ENCODE results near the gene THAP4.

Gene THAP4

GRCh38 chr2:241639385-241639784 is 2.4 kb upstream of the THAP4 start:
- Histone ChIP-seq H3K4ac (ENCODE audit: low read depth, low read length) (no peak overlapping the region), H3K27me3 (ENCODE audit: insufficient read depth, low read length, poor library complexity) (no peaks in the 10 kb centered on the region), H2BK5ac (ENCODE audit: low read length) (no peak overlapping the region), H2AK5ac (ENCODE audit: low read length) (no peak overlapping the region), H3K9ac (ENCODE audit: low read length) (no peak overlapping the region), H3K18ac (ENCODE audit: low read length) (no peak overlapping the region), H3K79me1 (ENCODE audit: low read length) (peaks cover 24% of the 10 kb centered on the region), H3K4me3 (ENCODE audit: low read length) (no peak overlapping the region), H3K23ac (ENCODE audit: low read length) (no peak overlapping the region), H2BK120ac (ENCODE audit: low read depth, low read length) (no peak overlapping the region), H3K27ac (ENCODE audit: low read depth, low read length) (no peak overlapping the region), H3K56ac (ENCODE audit: low read length) (no peak overlapping the region), H2BK15ac (replicated peaks; ENCODE audit: low read depth) (no peak overlapping the region), H3K4me2 (ENCODE audit: low read length) (no peak overlapping the region), H3K36me3 (ENCODE audit: control insufficient read depth, insufficient read depth, low read length) (no peaks in the 10 kb centered on the region), H3K4me1 (ENCODE audit: control insufficient read depth, low read depth, low read length) (no peaks in the 10 kb centered on the region), H4K8ac (ENCODE audit: low read depth, low read length) (no peak overlapping the region), H3K79me2 (ENCODE audit: control insufficient read depth, insufficient read depth, low read length) (peaks cover 67% of the 10 kb centered on the region), H4K5ac (ENCODE audit: low read length) (no peak overlapping the region)
- no CpG with 5 or more reads among the region's 7 CpGs for WGBS (ENCODE audit: extremely low coverage, insufficient coverage, low lambda C conversion rate)
- peak; percentile 27 for DNase-seq

- no peak overlapping the region for H3K4me2 ChIP-seq (ENCODE audit: low read length)
- WGBS (ENCODE audit: extremely low coverage, insufficient coverage, low lambda C conversion rate) = no CpG with 5 or more reads among the region's 14 CpGs
- no peak overlapping the region for H3K56ac ChIP-seq (ENCODE audit: low read length)
- H2BK15ac ChIP-seq (replicated peaks; ENCODE audit: low read depth) = no peak overlapping the region
- H3K79me1 ChIP-seq (ENCODE audit: low read length) = peaks cover 27% of the 10 kb centered on the region
- no peak overlapping the region for H4K8ac ChIP-seq (ENCODE audit: low read depth, low read length)
- H2BK5ac ChIP-seq (ENCODE audit: low read length) = no peak overlapping the region
- H2BK120ac ChIP-seq (ENCODE audit: low read depth, low read length) = no peak overlapping the region
- no peak overlapping the region for H3K18ac ChIP-seq (ENCODE audit: low read length)
- H2AK5ac ChIP-seq (ENCODE audit: low read length) = no peak overlapping the region
- no peaks in the 10 kb centered on the region for H3K36me3 ChIP-seq (ENCODE audit: control insufficient read depth, insufficient read depth, low read length)
- H3K4ac ChIP-seq (ENCODE audit: low read depth, low read length) = no peak overlapping the region
- no peak overlapping the region for H3K9ac ChIP-seq (ENCODE audit: low read length)
- H3K27ac ChIP-seq (ENCODE audit: low read depth, low read length) = no peak overlapping the region
- no peaks in the 10 kb centered on the region for H3K4me1 ChIP-seq (ENCODE audit: control insufficient read depth, low read depth, low read length)
- peaks cover 66% of the 10 kb centered on the region for H3K79me2 ChIP-seq (ENCODE audit: control insufficient read depth, insufficient read depth, low read length)
- H3K27me3 ChIP-seq (ENCODE audit: insufficient read depth, low read length, poor library complexity) = no peaks in the 10 kb centered on the region
- H4K5ac ChIP-seq (ENCODE audit: low read length) = no peak overlapping the region
- DNase-seq = no peak
- no peak overlapping the region for H3K4me3 ChIP-seq (ENCODE audit: low read length)
- no peak overlapping the region for H3K23ac ChIP-seq (ENCODE audit: low read length)
Observed at GRCh38 chr2:241638940-241639339, 2.0 kb upstream of the THAP4 start.

- H3K4me3 ChIP-seq (ENCODE audit: low read length) = peak overlapping the region; percentile 86
- no peak overlapping the region for H2BK15ac ChIP-seq (replicated peaks; ENCODE audit: low read depth)
- peaks cover 60% of the 10 kb centered on the region for H3K79me2 ChIP-seq (ENCODE audit: control insufficient read depth, insufficient read depth, low read length)
- H2BK120ac ChIP-seq (ENCODE audit: low read depth, low read length) = no peak overlapping the region
- no peak overlapping the region for H4K5ac ChIP-seq (ENCODE audit: low read length)
- peak overlapping the region; percentile 26 for H3K4ac ChIP-seq (ENCODE audit: low read depth, low read length)
- H3K56ac ChIP-seq (ENCODE audit: low read length) = peak overlapping the region; percentile 95
- H3K9ac ChIP-seq (ENCODE audit: low read length) = peak overlapping the region; percentile 92
- peak overlapping the region; percentile 21 for H3K18ac ChIP-seq (ENCODE audit: low read length)
- H3K23ac ChIP-seq (ENCODE audit: low read length) = peak overlapping the region; percentile 66
- peaks cover 28% of the 10 kb centered on the region for H3K79me1 ChIP-seq (ENCODE audit: low read length)
- peaks cover 1% of the 10 kb centered on the region for H3K36me3 ChIP-seq (ENCODE audit: control insufficient read depth, insufficient read depth, low read length)
- H2BK5ac ChIP-seq (ENCODE audit: low read length) = no peak overlapping the region
- WGBS (ENCODE audit: extremely low coverage, insufficient coverage, low lambda C conversion rate) = no CpG with 5 or more reads among the region's 67 CpGs
- H2AK5ac ChIP-seq (ENCODE audit: low read length) = no peak overlapping the region
- no peak overlapping the region for H4K8ac ChIP-seq (ENCODE audit: low read depth, low read length)
- H3K4me1 ChIP-seq (ENCODE audit: control insufficient read depth, low read depth, low read length) = no peaks in the 10 kb centered on the region
- no peak for DNase-seq
- peak overlapping the region; percentile 82 for H3K27ac ChIP-seq (ENCODE audit: low read depth, low read length)
- peak overlapping the region; percentile 67 for H3K4me2 ChIP-seq (ENCODE audit: low read length)
- H3K27me3 ChIP-seq (ENCODE audit: insufficient read depth, low read length, poor library complexity) = no peaks in the 10 kb centered on the region
Observed at GRCh38 chr2:241637795-241638660, 1.1 kb upstream of the THAP4 start.

GRCh38 chr2:241636182-241637017 is 558 bp downstream of the THAP4 start:
- peaks cover 53% of the 10 kb centered on the region for H3K79me2 ChIP-seq (ENCODE audit: control insufficient read depth, insufficient read depth, low read length)
- H3K4ac ChIP-seq (ENCODE audit: low read depth, low read length) = no peak overlapping the region
- peak overlapping the region; percentile 96 for H3K27ac ChIP-seq (ENCODE audit: low read depth, low read length)
- peak overlapping the region; percentile 93 for H3K56ac ChIP-seq (ENCODE audit: low read length)
- no peak overlapping the region for H4K5ac ChIP-seq (ENCODE audit: low read length)
- H3K4me2 ChIP-seq (ENCODE audit: low read length) = peak overlapping the region; percentile 76
- H3K9ac ChIP-seq (ENCODE audit: low read length) = peak overlapping the region; percentile 80
- H3K79me1 ChIP-seq (ENCODE audit: low read length) = peaks cover 27% of the 10 kb centered on the region
- DNase-seq = peak; percentile 58
- no peak overlapping the region for H2AK5ac ChIP-seq (ENCODE audit: low read length)
- no peak overlapping the region for H2BK120ac ChIP-seq (ENCODE audit: low read depth, low read length)
- no peak overlapping the region for H3K23ac ChIP-seq (ENCODE audit: low read length)
- peaks cover 6% of the 10 kb centered on the region for H3K36me3 ChIP-seq (ENCODE audit: control insufficient read depth, insufficient read depth, low read length)
- H2BK5ac ChIP-seq (ENCODE audit: low read length) = no peak overlapping the region
- WGBS (ENCODE audit: extremely low coverage, insufficient coverage, low lambda C conversion rate) = no CpG with 5 or more reads among the region's 97 CpGs
- H3K27me3 ChIP-seq (ENCODE audit: insufficient read depth, low read length, poor library complexity) = no peaks in the 10 kb centered on the region
- no peak overlapping the region for H2BK15ac ChIP-seq (replicated peaks; ENCODE audit: low read depth)
- H3K18ac ChIP-seq (ENCODE audit: low read length) = peak overlapping the region; percentile 75
- peak overlapping the region; percentile 87 for H4K8ac ChIP-seq (ENCODE audit: low read depth, low read length)
- peak overlapping the region; percentile 65 for H3K4me3 ChIP-seq (ENCODE audit: low read length)
- no peaks in the 10 kb centered on the region for H3K4me1 ChIP-seq (ENCODE audit: control insufficient read depth, low read depth, low read length)

- no peak overlapping the region for H3K27ac ChIP-seq (ENCODE audit: low read depth, low read length)
- no peak overlapping the region for H4K5ac ChIP-seq (ENCODE audit: low read length)
- no peak overlapping the region for H2BK15ac ChIP-seq (replicated peaks; ENCODE audit: low read depth)
- H3K36me3 ChIP-seq (ENCODE audit: control insufficient read depth, insufficient read depth, low read length) = peaks cover 6% of the 10 kb centered on the region
- DNase-seq = peak; percentile 8
- peak overlapping the region; percentile 30 for H3K4me3 ChIP-seq (ENCODE audit: low read length)
- H3K4me2 ChIP-seq (ENCODE audit: low read length) = peak overlapping the region; percentile 56
- H2BK120ac ChIP-seq (ENCODE audit: low read depth, low read length) = no peak overlapping the region
- no peaks in the 10 kb centered on the region for H3K4me1 ChIP-seq (ENCODE audit: control insufficient read depth, low read depth, low read length)
- H3K23ac ChIP-seq (ENCODE audit: low read length) = no peak overlapping the region
- no CpG with 5 or more reads among the region's 6 CpGs for WGBS (ENCODE audit: extremely low coverage, insufficient coverage, low lambda C conversion rate)
- peak overlapping the region; percentile 80 for H3K9ac ChIP-seq (ENCODE audit: low read length)
- no peaks in the 10 kb centered on the region for H3K27me3 ChIP-seq (ENCODE audit: insufficient read depth, low read length, poor library complexity)
- H3K79me1 ChIP-seq (ENCODE audit: low read length) = peaks cover 27% of the 10 kb centered on the region
- no peak overlapping the region for H2AK5ac ChIP-seq (ENCODE audit: low read length)
- H3K4ac ChIP-seq (ENCODE audit: low read depth, low read length) = no peak overlapping the region
- H3K56ac ChIP-seq (ENCODE audit: low read length) = peak overlapping the region; percentile 68
- H2BK5ac ChIP-seq (ENCODE audit: low read length) = no peak overlapping the region
- H4K8ac ChIP-seq (ENCODE audit: low read depth, low read length) = no peak overlapping the region
- H3K18ac ChIP-seq (ENCODE audit: low read length) = no peak overlapping the region
- peaks cover 50% of the 10 kb centered on the region for H3K79me2 ChIP-seq (ENCODE audit: control insufficient read depth, insufficient read depth, low read length)
Observed at GRCh38 chr2:241635756-241636155, 1.2 kb downstream of the THAP4 start.
